NB4 (cell line): ENCODE measurements around the gene ANXA4.

ENCODE experiments used
- MYC ChIP-seq: IDR thresholded peaks from 2 replicates; pipeline ENCODE4 v1.6.1; 2011; ENCODE audit warnings: low read depth, low read length
- POLR2A ChIP-seq: IDR thresholded peaks from 2 replicates; pipeline ENCODE4 v1.6.1; 2011; ENCODE audit warnings: mild to moderate bottlenecking; ENCODE audit not compliant: insufficient read length; ENCODE audit errors: extremely low read depth
- TF ChIP-seq, protein P1 (sequence below): IDR thresholded peaks from one replicate; pipeline ENCODE4 v1.5.1; 2012; ENCODE audit warnings: low read depth, low read length
- TF ChIP-seq, protein P2 (sequence below): IDR thresholded peaks from 2 replicates; pipeline ENCODE4 v1.6.1; 2011; ENCODE audit warnings: low read depth, low read length

DNA sequence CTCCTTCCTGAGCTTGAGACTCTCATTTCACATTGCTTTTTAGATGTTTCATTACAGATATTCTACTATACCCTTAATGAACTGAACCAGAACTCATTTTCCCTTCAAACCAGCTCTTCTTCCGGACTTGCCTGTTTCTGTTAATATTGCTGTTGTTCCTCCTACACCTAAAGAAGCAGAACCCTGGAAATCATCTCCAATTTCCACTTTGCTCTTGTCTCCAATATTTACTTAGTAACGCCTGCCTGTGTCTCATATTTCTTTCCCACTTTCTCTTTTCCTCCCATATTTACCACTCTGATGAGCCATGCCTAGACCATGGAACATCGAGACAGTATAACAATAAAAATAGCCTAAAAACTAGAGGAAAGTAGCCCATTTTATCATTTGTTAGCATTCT is 69.7 kb downstream of the ANXA4 start:
- TF ChIP-seq MYC (no peak), POLR2A (no peak)
- TF ChIP-seq, protein P1, sequence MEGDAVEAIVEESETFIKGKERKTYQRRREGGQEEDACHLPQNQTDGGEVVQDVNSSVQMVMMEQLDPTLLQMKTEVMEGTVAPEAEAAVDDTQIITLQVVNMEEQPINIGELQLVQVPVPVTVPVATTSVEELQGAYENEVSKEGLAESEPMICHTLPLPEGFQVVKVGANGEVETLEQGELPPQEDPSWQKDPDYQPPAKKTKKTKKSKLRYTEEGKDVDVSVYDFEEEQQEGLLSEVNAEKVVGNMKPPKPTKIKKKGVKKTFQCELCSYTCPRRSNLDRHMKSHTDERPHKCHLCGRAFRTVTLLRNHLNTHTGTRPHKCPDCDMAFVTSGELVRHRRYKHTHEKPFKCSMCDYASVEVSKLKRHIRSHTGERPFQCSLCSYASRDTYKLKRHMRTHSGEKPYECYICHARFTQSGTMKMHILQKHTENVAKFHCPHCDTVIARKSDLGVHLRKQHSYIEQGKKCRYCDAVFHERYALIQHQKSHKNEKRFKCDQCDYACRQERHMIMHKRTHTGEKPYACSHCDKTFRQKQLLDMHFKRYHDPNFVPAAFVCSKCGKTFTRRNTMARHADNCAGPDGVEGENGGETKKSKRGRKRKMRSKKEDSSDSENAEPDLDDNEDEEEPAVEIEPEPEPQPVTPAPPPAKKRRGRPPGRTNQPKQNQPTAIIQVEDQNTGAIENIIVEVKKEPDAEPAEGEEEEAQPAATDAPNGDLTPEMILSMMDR: no peak
- TF ChIP-seq, protein P2, sequence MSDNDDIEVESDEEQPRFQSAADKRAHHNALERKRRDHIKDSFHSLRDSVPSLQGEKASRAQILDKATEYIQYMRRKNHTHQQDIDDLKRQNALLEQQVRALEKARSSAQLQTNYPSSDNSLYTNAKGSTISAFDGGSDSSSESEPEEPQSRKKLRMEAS: no peak
